Spleen (tissue), 7 donors: ENCODE data around the gene ZNF394.

ENCODE experiments used
- CTCF ChIP-seq, 11 experiments: fragments of 200-600 bp in 7 of 11; fragments of 450-650 bp in 4 of 11; sonication (generic) in 4 of 11; IDR thresholded peaks in 8 of 11; conservative IDR thresholded peaks in 3 of 11; 1 replicate in 7 of 11; 2 replicates in 4 of 11; pipeline versions ENCODE4 v1.4.0 to v1.8.0; 2016 to 2021; ENCODE audit warnings: antibody characterized with exemption in 11 of 11, inconsistent platforms in 4 of 11, mild to moderate bottlenecking in 1 of 11
- POLR2A ChIP-seq, 3 donors: fragments of 450-650 bp; IDR thresholded peaks; one replicate each; pipeline ENCODE4 v1.5.1; 2017; ENCODE audit warnings: antibody characterized with exemption in 3 of 3, mild to moderate bottlenecking in 1 of 3
- POLR2AphosphoS5 ChIP-seq, 3 donors: sonication (generic); formaldehyde crosslinking; IDR thresholded peaks; one replicate each; pipeline ENCODE4 v1.5.1; 2017; ENCODE audit warnings: antibody characterized with exemption in 3 of 3
- donor health status: DM: no; HTN: no; CAD: no; lungs with moderate emphysema.
- donor health status: DM: no; HTN: no; CAD: no.
- donor health status: DM: no; HTN: no; CAD: no.

- TF ChIP-seq CTCF (IDR thresholded peaks at IDR 0.05 in 8 of 11, conservative IDR thresholded peaks at IDR 0.05 in 3 of 11) (no peak), POLR2AphosphoS5 (IDR thresholded peaks at IDR 0.05) (no peak), POLR2A (IDR thresholded peaks at IDR 0.05) (no peak)
These were observed 50.8 kb downstream of the ZNF394 start for GRCh38 chr7:99449326-99449725.
